HG03135 (cell line): ENCODE results near the gene TGFBR3L.

ENCODE experiments used
- ATAC-seq: cut with Tn5 transposase; IDR thresholded peaks from one replicate; pipeline ENCODE4 v1.9.1; 2021; ENCODE audit warnings: mild to moderate bottlenecking, moderate library complexity; ENCODE audit not compliant: unreplicated experiment

The TGFBR3L gene

GRCh38 chr19:7914598-7915045 is at the start of gene TGFBR3L:
TSS of gene TGFBR3L (plus strand) at chr19:7914830.
- no peak for ATAC-seq

GRCh38 chr19:7865262-7865911 is 49.2 kb upstream of the TGFBR3L start:
- no peak for ATAC-seq

- no peak for ATAC-seq
Observed at GRCh38 chr19:7866399-7867091, 48.1 kb upstream of the TGFBR3L start.

GRCh38 chr19:7867092-7867844 is 47.4 kb upstream of the TGFBR3L start:
- no peak for ATAC-seq

- no peak for ATAC-seq
Observed at GRCh38 chr19:7868326-7868670, 46.3 kb upstream of the TGFBR3L start.

GRCh38 chr19:7868671-7869452 is 45.8 kb upstream of the TGFBR3L start:
- peak; percentile 60 for ATAC-seq

GRCh38 chr19:7869453-7869909 is 45.1 kb upstream of the TGFBR3L start:
- peak; percentile 39 for ATAC-seq

GRCh38 chr19:7869910-7870511 is 44.6 kb upstream of the TGFBR3L start:
- no peak for ATAC-seq

GRCh38 chr19:7870571-7871436 is 43.8 kb upstream of the TGFBR3L start:
- no peak for ATAC-seq

- no peak for ATAC-seq
Observed at GRCh38 chr19:7871437-7872305, 43.0 kb upstream of the TGFBR3L start.

- no peak for ATAC-seq
Observed at GRCh38 chr19:7872306-7873204, 42.1 kb upstream of the TGFBR3L start.

- no peak for ATAC-seq
Observed at GRCh38 chr19:7873304-7874075, 41.1 kb upstream of the TGFBR3L start.

GRCh38 chr19:7874076-7874896 is 40.3 kb upstream of the TGFBR3L start, which contains the start of gene PRR36:
TSS of gene PRR36 (minus strand) at chr19:7874390. CDS start at chr19:7873689, 701 bp downstream.
- no peak for ATAC-seq

GRCh38 chr19:7874897-7875273 is 39.7 kb upstream of the TGFBR3L start:
- ATAC-seq: no peak

- no peak for ATAC-seq
Observed at GRCh38 chr19:7877249-7877836, 37.3 kb upstream of the TGFBR3L start.
